ENCODE data around the gene NOSIP. TPM values are rescaled to one million over a fixed set of nuclear protein-coding genes. Genes with fewer than 3 reads are reported as not detected.

The NOSIP gene
- polyA plus RNA-seq, 1 of the 3 experiments (the other 2 are of a cell fraction), result 128 TPM

- CTCF ChIA-PET, result interaction anchor here (0.8 to 2.2 kb wide), 6 partner anchors 25 to 83 kb away, joined by 3 to 12 read pairs (median 4); partner anchors contain the start of gene RRAS
These were observed 14.8 kb upstream of the NOSIP start for GRCh38 chr19:49594993-49595818.

More at GRCh38 chr19:49594993-49595818, 14.8 kb upstream of the NOSIP start:
- WGBS (ENCODE audit: low lambda C conversion rate), result 91% methylated on average over 13 of the region's 35 CpGs
- Histone ChIP-seq H3K4me3 (ENCODE audit: low read depth in 2 of 2, low read length in 1 of 2) (no peak overlapping the region), H3K27me3 (ENCODE audit: insufficient read depth) (no peaks in the 10 kb centered on the region), H3K79me2 (ENCODE audit: insufficient read depth) (peaks cover 69% of the 10 kb centered on the region), H3K36me3 (replicated peaks in 1 of 2; ENCODE audit: control insufficient read depth in 1 of 2, insufficient read depth in 2 of 2, low read length in 1 of 2) (peaks cover 29 to 55% of the 10 kb centered on the region in 2 experiments), H4K20me1 (ENCODE audit: insufficient read depth) (peaks cover 50% of the 10 kb centered on the region), H3K27ac (ENCODE audit: low read depth in 2 of 2, low read length in 1 of 2) (no peak overlapping the region), H3K9me2 (no peaks in the 10 kb centered on the region), H3K4me1 (ENCODE audit: control insufficient read depth in 1 of 2, insufficient read depth in 2 of 2, low read depth in 1 of 2, low read length in 1 of 2) (peaks cover 0 to 12% of the 10 kb centered on the region in 2 experiments; a peak in 1 of 4 replicates), H2AFZ (ENCODE audit: low read depth) (no peak overlapping the region), H3K9me3 (no peaks in the 10 kb centered on the region), H3F3A (replicated peaks; ENCODE audit: insufficient read depth) (peaks cover 25% of the 10 kb centered on the region), H3K9ac (no peak overlapping the region), H3K4me2 (no peak overlapping the region)
- DNase-seq, result no peak
- TF ChIP-seq USF2 (IDR thresholded peaks at IDR 0.05; ENCODE audit: borderline replicate concordance, low read depth, low read length) (no peak), NFIC (IDR thresholded peaks at IDR 0.05; ENCODE audit: borderline replicate concordance) (no peak), CHD2 (IDR thresholded peaks at IDR 0.05; ENCODE audit: low read length, partially characterized antibody) (no peak), POLR2AphosphoS5 (IDR thresholded peaks at IDR 0.05; ENCODE audit: low read depth, low read length) (no peak), GATA2 (CRISPR knock-in tag; IDR thresholded peaks at IDR 0.05) (no peak), TAF1 (IDR thresholded peaks at IDR 0.05; ENCODE audit: borderline replicate concordance, low read depth, low read length) (no peak), RXRA (IDR thresholded peaks at IDR 0.05; ENCODE audit: borderline replicate concordance, low read depth) (no peak), USF1 (IDR thresholded peaks at IDR 0.05; ENCODE audit: borderline replicate concordance, low read depth) (no peak), PBX3 (IDR thresholded peaks at IDR 0.05) (no peak), SIN3A (IDR thresholded peaks at IDR 0.05; ENCODE audit: borderline replicate concordance, low read depth, low read length) (no peak), TEAD4 (IDR thresholded peaks at IDR 0.05; ENCODE audit: borderline replicate concordance, insufficient read depth) (no peak), MXI1 (IDR thresholded peaks at IDR 0.05; ENCODE audit: low read depth, low read length) (no peak), RAD21 (IDR thresholded peaks at IDR 0.05; ENCODE audit: low read length) (no peak), FOXJ3 (CRISPR knock-in tag; IDR thresholded peaks at IDR 0.05) (no peak), REST (IDR thresholded peaks at IDR 0.05; ENCODE audit: low read depth, low read length) (no peak), MEF2A (IDR thresholded peaks at IDR 0.05; ENCODE audit: borderline replicate concordance, low read depth) (no peak), CTCF (IDR thresholded peaks at IDR 0.05) (no peak), FOXM1 (IDR thresholded peaks at IDR 0.05; ENCODE audit: low read depth) (no peak)
- POLR2A ChIA-PET, result no interaction called here
